Neuronal stem cell (in vitro differentiated cells): Measurements from ENCODE around the gene POMT2.

Source experiments
- DNase-seq: peaks from one replicate; pipeline ENCODE4 v3.0.0-alpha.2; 2013; ENCODE audit warnings: low spot score
- H2AFZ ChIP-seq: one replicate; pipeline ENCODE4 v1.6.1; 2013; ENCODE audit warnings: mild to moderate bottlenecking, low read length, inconsistent platforms
- H2AK5ac ChIP-seq: 2 replicates; pipeline ENCODE4 v1.6.1; 2013; ENCODE audit warnings: low read depth, mild to moderate bottlenecking, inconsistent platforms, low read length, moderate library complexity, mixed read lengths
- H2BK120ac ChIP-seq: 2 replicates; pipeline ENCODE4 v1.6.1; 2013; ENCODE audit warnings: low read depth, mild to moderate bottlenecking, inconsistent platforms, low read length, moderate library complexity, mixed read lengths
- H2BK12ac ChIP-seq: one replicate; pipeline ENCODE4 v1.6.1; 2013; ENCODE audit warnings: low read length, inconsistent platforms
- H2BK15ac ChIP-seq: 2 replicates; pipeline ENCODE4 v1.6.1; 2013; ENCODE audit warnings: mild to moderate bottlenecking, low read length, inconsistent platforms, mixed read lengths
- H2BK5ac ChIP-seq: one replicate; pipeline ENCODE4 v1.6.1; 2013; ENCODE audit warnings: inconsistent platforms, mild to moderate bottlenecking, low read length, moderate library complexity
- H3K14ac ChIP-seq: one replicate; pipeline ENCODE4 v1.6.1; 2013; ENCODE audit warnings: low read length, inconsistent platforms
- H3K18ac ChIP-seq: 2 replicates; pipeline ENCODE4 v1.6.1; 2013; ENCODE audit warnings: low read length, inconsistent platforms
- H3K23ac ChIP-seq: 2 replicates; pipeline ENCODE4 v1.6.1; 2013; ENCODE audit warnings: low read depth, mild to moderate bottlenecking, mixed read lengths, low read length, inconsistent platforms; ENCODE audit not compliant: poor library complexity
- H3K27ac ChIP-seq: replicated peaks from 3 replicates; pipeline ENCODE4 v1.5.1; 2013; ENCODE audit warnings: low read length, inconsistent platforms
- H3K27me3 ChIP-seq, 3 experiments: 2 replicates each; pipeline ENCODE4 v1.6.1; 2013; ENCODE audit warnings: low read length in 3 of 3, mild to moderate bottlenecking in 2 of 3, inconsistent platforms in 1 of 3, low read depth in 1 of 3, mixed read lengths in 1 of 3, moderate library complexity in 1 of 3; ENCODE audit not compliant: control insufficient read depth in 3 of 3, insufficient read depth in 3 of 3
- H3K36me3 ChIP-seq, 2 donors: replicated peaks in 1 of 2; 2 replicates each; pipeline ENCODE4 v1.6.1; 2013; ENCODE audit warnings: low read length in 2 of 2; ENCODE audit not compliant: control insufficient read depth in 2 of 2, insufficient read depth in 2 of 2
- H3K4ac ChIP-seq: 2 replicates; pipeline ENCODE4 v1.6.1; 2013; ENCODE audit warnings: inconsistent platforms, mild to moderate bottlenecking, low read length, moderate library complexity
- H3K4me1 ChIP-seq, 2 donors: 1 replicate in 1 of 2; 2 replicates in 1 of 2; pipeline ENCODE4 v1.6.1; 2013; ENCODE audit warnings: low read length in 2 of 2, low read depth in 1 of 2; ENCODE audit not compliant: control insufficient read depth in 2 of 2, insufficient read depth in 1 of 2
- H3K4me2 ChIP-seq: one replicate; pipeline ENCODE4 v1.6.1; 2013; ENCODE audit warnings: mild to moderate bottlenecking, low read length, inconsistent platforms; ENCODE audit not compliant: insufficient read depth, poor library complexity, severe bottlenecking
- H3K4me3 ChIP-seq, 2 donors: 2 replicates each; pipeline ENCODE4 v1.5.1; 2013; ENCODE audit warnings: low read length in 2 of 2, mild to moderate bottlenecking in 2 of 2, inconsistent platforms in 1 of 2, moderate library complexity in 1 of 2
- H3K79me1 ChIP-seq: one replicate; pipeline ENCODE4 v1.6.1; 2013; ENCODE audit warnings: low read depth, mild to moderate bottlenecking, inconsistent platforms, low read length, moderate library complexity
- H3K9ac ChIP-seq: one replicate; pipeline ENCODE4 v1.6.1; 2013; ENCODE audit warnings: mild to moderate bottlenecking, low read depth, low read length, inconsistent platforms; ENCODE audit not compliant: poor library complexity
- H3K9me3 ChIP-seq, 2 donors: replicated peaks in 1 of 2; 2 replicates each; pipeline versions ENCODE3 to v1.6.1; 2013; ENCODE audit warnings: low read length in 2 of 2, mild to moderate bottlenecking in 2 of 2, inconsistent platforms in 1 of 2, low read depth in 1 of 2, mixed read lengths in 1 of 2, moderate library complexity in 1 of 2; ENCODE audit not compliant: control insufficient read depth in 2 of 2, insufficient read depth in 1 of 2
- H4K8ac ChIP-seq: one replicate; pipeline ENCODE4 v1.6.1; 2013; ENCODE audit warnings: low read depth, mild to moderate bottlenecking, inconsistent platforms, low read length, moderate library complexity
- H4K91ac ChIP-seq: one replicate; pipeline ENCODE4 v1.6.1; 2013; ENCODE audit warnings: low read length, low read depth, mild to moderate bottlenecking, inconsistent platforms; ENCODE audit not compliant: poor library complexity
- WGBS, 2 donors: extraction: QIAGEN DNeasy Blood & Tissue Kit; methylation state at CpG; one replicate each; pipeline ENCODE4 v1.1.7; 2013; ENCODE audit warnings: missing lambda C conversion rate in 2 of 2, mixed read lengths in 1 of 2; ENCODE audit not compliant: insufficient read length in 2 of 2, insufficient replicate concordance in 1 of 2; ENCODE audit errors: extremely low coverage in 2 of 2; 5-methylcytosine and 5-hydroxymethylcytosine counted together

Gene POMT2

GRCh38 chr14:77238356-77238755 is 82.3 kb downstream of the POMT2 start:
- Histone ChIP-seq H3K9me3 (no peaks in the 10 kb centered on the region), H3K79me1 (no peaks in the 10 kb centered on the region), H3K27ac (no peak overlapping the region), H2BK5ac (no peak overlapping the region), H2BK12ac (no peak overlapping the region), H2BK15ac (no peak overlapping the region), H3K9ac (no peak overlapping the region), H2AK5ac (no peak overlapping the region), H2AFZ (no peak overlapping the region), H4K91ac (no peak overlapping the region), H4K8ac (no peak overlapping the region), H3K36me3 (no peaks in the 10 kb centered on the region), H3K23ac (no peak overlapping the region), H3K27me3 (peaks cover 0 to 38% (median 0%) of the 10 kb centered on the region in 3 experiments), H3K4me2 (no peak overlapping the region), H3K4me1 (no peaks in the 10 kb centered on the region), H3K4me3 (no peak overlapping the region), H3K4ac (no peak overlapping the region), H3K14ac (no peak overlapping the region), H3K18ac (no peak overlapping the region), H2BK120ac (no peak overlapping the region)
- no peak for DNase-seq
- no CpG with 5 or more reads among the region's 3 CpGs for WGBS, 2 donors

GRCh38 chr14:77236814-77237213 is 83.9 kb downstream of the POMT2 start:
- H3K9ac ChIP-seq: no peak overlapping the region
- no peak overlapping the region for H3K4ac ChIP-seq
- H4K8ac ChIP-seq: no peak overlapping the region
- peak overlapping the region; percentile 85 for H3K18ac ChIP-seq
- H2AK5ac ChIP-seq: no peak overlapping the region
- H4K91ac ChIP-seq: no peak overlapping the region
- H3K4me3 ChIP-seq: no peak overlapping the region
- H2BK12ac ChIP-seq: no peak overlapping the region
- DNase-seq: no peak
- H2BK5ac ChIP-seq: no peak overlapping the region
- H3K79me1 ChIP-seq: no peaks in the 10 kb centered on the region
- no peak overlapping the region for H3K27ac ChIP-seq
- H3K14ac ChIP-seq: peak overlapping the region; percentile 56
- H2BK15ac ChIP-seq: no peak overlapping the region
- peaks cover 0 to 37% (median 0%) of the 10 kb centered on the region in 3 experiments for H3K27me3 ChIP-seq
- H3K9me3 ChIP-seq: no peaks in the 10 kb centered on the region
- 100% methylated on average over 2 of the region's 7 CpGs; no CpG with 5 or more reads in 1 of the 2 donors for WGBS, 2 donors
- no peaks in the 10 kb centered on the region for H3K36me3 ChIP-seq
- H2BK120ac ChIP-seq: no peak overlapping the region
- H2AFZ ChIP-seq: no peak overlapping the region
- H3K23ac ChIP-seq: no peak overlapping the region
- no peaks in the 10 kb centered on the region for H3K4me1 ChIP-seq
- H3K4me2 ChIP-seq: no peak overlapping the region

GRCh38 chr14:77231721-77232120 is 89.0 kb downstream of the POMT2 start:
- H3K18ac ChIP-seq: no peak overlapping the region
- no peaks in the 10 kb centered on the region for H3K9me3 ChIP-seq
- H2BK120ac ChIP-seq: no peak overlapping the region
- no peak overlapping the region for H3K4me2 ChIP-seq
- H3K14ac ChIP-seq: no peak overlapping the region
- H3K4me3 ChIP-seq: no peak overlapping the region
- no peak overlapping the region for H2BK15ac ChIP-seq
- H2AFZ ChIP-seq: no peak overlapping the region
- no peak for DNase-seq
- H3K9ac ChIP-seq: no peak overlapping the region
- no peak overlapping the region for H3K27ac ChIP-seq
- H2BK5ac ChIP-seq: no peak overlapping the region
- no CpG with 5 or more reads among the region's 3 CpGs for WGBS, 2 donors
- no peaks in the 10 kb centered on the region for H3K36me3 ChIP-seq
- H4K8ac ChIP-seq: no peak overlapping the region
- peaks cover 0 to 4% (median 0%) of the 10 kb centered on the region in 3 experiments for H3K27me3 ChIP-seq
- H3K4me1 ChIP-seq: no peaks in the 10 kb centered on the region
- H3K79me1 ChIP-seq: no peaks in the 10 kb centered on the region
- no peak overlapping the region for H3K4ac ChIP-seq
- no peak overlapping the region for H4K91ac ChIP-seq
- no peak overlapping the region for H3K23ac ChIP-seq
- no peak overlapping the region for H2BK12ac ChIP-seq
- H2AK5ac ChIP-seq: no peak overlapping the region

GRCh38 chr14:77230914-77231313 is 89.8 kb downstream of the POMT2 start:
- no peak overlapping the region for H3K4me3 ChIP-seq
- H3K27ac ChIP-seq: no peak overlapping the region
- no peak overlapping the region for H4K91ac ChIP-seq
- H2BK120ac ChIP-seq: no peak overlapping the region
- no peaks in the 10 kb centered on the region for H3K79me1 ChIP-seq
- H3K4me2 ChIP-seq: no peak overlapping the region
- H2AFZ ChIP-seq: no peak overlapping the region
- no peaks in the 10 kb centered on the region for H3K4me1 ChIP-seq
- no peak overlapping the region for H2AK5ac ChIP-seq
- DNase-seq: no peak
- no peak overlapping the region for H3K23ac ChIP-seq
- peaks cover 0 to 1% (median 0%) of the 10 kb centered on the region in 3 experiments for H3K27me3 ChIP-seq
- H3K14ac ChIP-seq: no peak overlapping the region
- H3K4ac ChIP-seq: no peak overlapping the region
- no CpG with 5 or more reads among the region's 2 CpGs for WGBS, 2 donors
- H2BK5ac ChIP-seq: no peak overlapping the region
- H2BK15ac ChIP-seq: no peak overlapping the region
- no peak overlapping the region for H3K18ac ChIP-seq
- no peak overlapping the region for H4K8ac ChIP-seq
- no peak overlapping the region for H3K9ac ChIP-seq
- no peaks in the 10 kb centered on the region for H3K9me3 ChIP-seq
- H3K36me3 ChIP-seq: no peaks in the 10 kb centered on the region
- H2BK12ac ChIP-seq: no peak overlapping the region
